Measurements from ENCODE around the gene GRK3. TPM values are rescaled to one million over a fixed set of nuclear protein-coding genes. Genes with fewer than 3 reads are reported as not detected.
"Not testable (repeated sequence)": the region's sequence is repeated elsewhere in the genome, so short reads cannot be mapped to it uniquely, and the experiment has no call there.

The GRK3 gene
- total RNA-seq, 1 donor from 2014 or later: 19.4 TPM

- peaks cover 4% of the 10 kb centered on the region for H3K36me3 Mint-ChIP-seq (ENCODE audit: low read depth)
- TF ChIP-seq CTCF (conservative IDR thresholded peaks at IDR 0.05): no peak
- DNase-seq (ENCODE audit: low read depth, low spot score): no peak
- no peaks in the 10 kb centered on the region for H3K27me3 Mint-ChIP-seq (ENCODE audit: low read depth)
- no peaks in the 10 kb centered on the region for H3K9me3 Mint-ChIP-seq
- H3K27ac Mint-ChIP-seq (ENCODE audit: unreplicated experiment): no peak overlapping the region
- no peak overlapping the region for H3K4me3 Mint-ChIP-seq
- peaks cover 7% of the 10 kb centered on the region for H3K4me1 Mint-ChIP-seq
Observed at GRCh38 chr22:25706197-25706596, 141.7 kb downstream of the GRK3 start.

GRCh38 chr22:25708430-25708829 lies 144.0 kb downstream of the GRK3 start:
- not testable (repeated sequence) for H3K4me1 Mint-ChIP-seq; H3K27me3 Mint-ChIP-seq (ENCODE audit: low read depth); H3K36me3 Mint-ChIP-seq (ENCODE audit: low read depth); H3K9me3 Mint-ChIP-seq; H3K4me3 Mint-ChIP-seq; DNase-seq (ENCODE audit: low read depth, low spot score)
- H3K27ac Mint-ChIP-seq (ENCODE audit: unreplicated experiment): peak overlapping the region; percentile 70

GRCh38 chr22:25709758-25710157 lies 145.3 kb downstream of the GRK3 start:
- Mint-ChIP-seq H3K9me3 (no peaks in the 10 kb centered on the region), H3K4me1 (peaks cover 7% of the 10 kb centered on the region), H3K36me3 (ENCODE audit: low read depth) (peaks cover 4% of the 10 kb centered on the region), H3K27ac (ENCODE audit: unreplicated experiment) (no peak overlapping the region), H3K4me3 (no peak overlapping the region), H3K27me3 (ENCODE audit: low read depth) (no peaks in the 10 kb centered on the region)
- no peak for DNase-seq (ENCODE audit: low read depth, low spot score)
- TF ChIP-seq CTCF (conservative IDR thresholded peaks at IDR 0.05): no peak

- Mint-ChIP-seq H3K27ac (ENCODE audit: unreplicated experiment) (no peak overlapping the region), H3K9me3 (no peaks in the 10 kb centered on the region), H3K4me3 (no peak overlapping the region), H3K36me3 (ENCODE audit: low read depth) (peaks cover 4% of the 10 kb centered on the region), H3K27me3 (ENCODE audit: low read depth) (no peaks in the 10 kb centered on the region), H3K4me1 (peaks cover 7% of the 10 kb centered on the region)
- DNase-seq (ENCODE audit: low read depth, low spot score): no peak
- TF ChIP-seq CTCF (conservative IDR thresholded peaks at IDR 0.05): no peak
Observed at GRCh38 chr22:25710501-25710900, 146.0 kb downstream of the GRK3 start.

- Mint-ChIP-seq H3K4me3 (no peak overlapping the region), H3K36me3 (ENCODE audit: low read depth) (peaks cover 4% of the 10 kb centered on the region), H3K4me1 (peaks cover 7% of the 10 kb centered on the region), H3K27ac (ENCODE audit: unreplicated experiment) (no peak overlapping the region), H3K27me3 (ENCODE audit: low read depth) (no peaks in the 10 kb centered on the region), H3K9me3 (no peaks in the 10 kb centered on the region)
- no peak for DNase-seq (ENCODE audit: low read depth, low spot score)
- TF ChIP-seq CTCF (conservative IDR thresholded peaks at IDR 0.05): no peak
Observed at GRCh38 chr22:25711491-25711890, 147.0 kb downstream of the GRK3 start.

GRCh38 chr22:25712661-25713400 lies 148.4 kb downstream of the GRK3 start:
- H3K36me3 Mint-ChIP-seq (ENCODE audit: low read depth): no peaks in the 10 kb centered on the region

More at GRCh38 chr22:25712661-25713400, 148.4 kb downstream of the GRK3 start:
- Mint-ChIP-seq H3K9me3 (no peaks in the 10 kb centered on the region), H3K4me3 (no peak overlapping the region), H3K4me1 (peaks cover 7% of the 10 kb centered on the region), H3K27me3 (ENCODE audit: low read depth) (no peaks in the 10 kb centered on the region), H3K27ac (ENCODE audit: unreplicated experiment) (no peak overlapping the region)
- TF ChIP-seq CTCF (conservative IDR thresholded peaks at IDR 0.05): no peak
- no peak for DNase-seq (ENCODE audit: low read depth, low spot score)

All from neural crest cell (in vitro differentiated cells).